ENCODE data around the gene TAS2R46. TPM values are rescaled to one million over a fixed set of nuclear protein-coding genes. Genes with fewer than 3 reads are reported as not detected.
"Not testable (repeated sequence)": the region's sequence is repeated elsewhere in the genome, so short reads cannot be mapped to it uniquely, and the experiment has no call there.

The TAS2R46 gene
- total and polyA plus RNA-seq, 7 donors = 0.04 to 0.51 (median 0.23) TPM; not detected in 3

DNA sequence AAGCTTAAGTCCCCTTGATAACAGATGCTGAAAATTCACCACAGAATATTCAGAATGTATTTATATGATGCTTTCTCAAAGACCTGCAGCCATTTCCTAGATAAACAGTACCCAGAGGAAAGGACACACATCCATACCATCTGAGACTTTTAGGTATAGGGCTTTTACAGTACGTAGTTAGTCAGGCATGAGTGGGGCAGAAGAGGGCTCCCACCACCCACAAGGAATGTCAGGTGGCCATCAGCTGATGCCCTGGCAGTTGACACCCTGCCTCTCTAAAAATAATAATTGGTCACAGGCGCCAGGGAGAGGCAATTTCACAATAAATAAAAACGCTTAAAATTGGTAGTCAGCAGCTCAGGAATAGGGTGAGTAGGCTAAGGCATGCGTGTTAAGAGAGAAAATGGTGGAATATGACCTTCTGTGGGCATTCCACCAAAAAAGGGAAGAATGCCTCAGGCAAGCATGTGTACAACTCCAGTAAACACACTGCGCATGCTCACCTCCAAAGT, 7.8 kb upstream of the TAS2R46 start:
- Histone ChIP-seq H3K4me3 (no peak overlapping the region), H3K4me1 (peaks cover 3% of the 10 kb centered on the region), H3K27ac (no peak overlapping the region), H3K36me3 (ENCODE audit: insufficient read depth in 1 of 2, low read depth in 1 of 2) (no peaks in the 10 kb centered on the region), H3K27me3 (ENCODE audit: insufficient read depth in 3 of 3, low read length in 2 of 3) (no peaks in the 10 kb centered on the region), H3K9me3 (no peaks in the 10 kb centered on the region)
- ATAC-seq (peak in 3 of 4 donors; percentile 37 to 59 (median 43)), DNase-seq (no peak)
- TF ChIP-seq, protein P1, sequence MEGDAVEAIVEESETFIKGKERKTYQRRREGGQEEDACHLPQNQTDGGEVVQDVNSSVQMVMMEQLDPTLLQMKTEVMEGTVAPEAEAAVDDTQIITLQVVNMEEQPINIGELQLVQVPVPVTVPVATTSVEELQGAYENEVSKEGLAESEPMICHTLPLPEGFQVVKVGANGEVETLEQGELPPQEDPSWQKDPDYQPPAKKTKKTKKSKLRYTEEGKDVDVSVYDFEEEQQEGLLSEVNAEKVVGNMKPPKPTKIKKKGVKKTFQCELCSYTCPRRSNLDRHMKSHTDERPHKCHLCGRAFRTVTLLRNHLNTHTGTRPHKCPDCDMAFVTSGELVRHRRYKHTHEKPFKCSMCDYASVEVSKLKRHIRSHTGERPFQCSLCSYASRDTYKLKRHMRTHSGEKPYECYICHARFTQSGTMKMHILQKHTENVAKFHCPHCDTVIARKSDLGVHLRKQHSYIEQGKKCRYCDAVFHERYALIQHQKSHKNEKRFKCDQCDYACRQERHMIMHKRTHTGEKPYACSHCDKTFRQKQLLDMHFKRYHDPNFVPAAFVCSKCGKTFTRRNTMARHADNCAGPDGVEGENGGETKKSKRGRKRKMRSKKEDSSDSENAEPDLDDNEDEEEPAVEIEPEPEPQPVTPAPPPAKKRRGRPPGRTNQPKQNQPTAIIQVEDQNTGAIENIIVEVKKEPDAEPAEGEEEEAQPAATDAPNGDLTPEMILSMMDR (IDR thresholded peaks at IDR 0.05) = no peak
- intact Hi-C loops (cut with DNase I) = loop anchor here in 1 of 2 donors (2.0 kb wide), 1 partner anchor 51 kb away; no protein-coding TSS in a partner anchor
- WGBS, 3 donors = 62 to 81% (median 74%) methylated on average over 5 of the region's 5 CpGs

DNA sequence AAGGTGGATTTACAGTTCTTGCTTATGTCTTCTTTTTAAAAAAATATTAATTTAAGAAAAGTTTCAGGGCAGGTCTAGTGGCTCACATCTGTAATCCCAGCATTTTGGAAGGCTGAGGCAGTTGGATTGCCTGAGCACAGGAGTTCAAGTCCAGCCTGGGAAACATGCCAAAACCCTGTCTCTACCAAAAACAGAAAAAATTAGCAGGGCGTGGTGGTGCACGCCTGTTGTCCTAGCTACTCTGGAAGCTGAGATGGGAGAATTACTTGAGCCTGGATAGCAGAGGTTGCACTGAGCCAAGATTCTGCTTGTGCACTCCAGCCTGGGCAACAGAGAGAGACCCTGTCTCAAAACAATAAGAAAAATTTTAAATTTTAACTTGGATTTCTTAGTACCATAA, 5.4 kb upstream of the TAS2R46 start:
- peaks cover 3% of the 10 kb centered on the region for H3K4me1 ChIP-seq

DNA sequence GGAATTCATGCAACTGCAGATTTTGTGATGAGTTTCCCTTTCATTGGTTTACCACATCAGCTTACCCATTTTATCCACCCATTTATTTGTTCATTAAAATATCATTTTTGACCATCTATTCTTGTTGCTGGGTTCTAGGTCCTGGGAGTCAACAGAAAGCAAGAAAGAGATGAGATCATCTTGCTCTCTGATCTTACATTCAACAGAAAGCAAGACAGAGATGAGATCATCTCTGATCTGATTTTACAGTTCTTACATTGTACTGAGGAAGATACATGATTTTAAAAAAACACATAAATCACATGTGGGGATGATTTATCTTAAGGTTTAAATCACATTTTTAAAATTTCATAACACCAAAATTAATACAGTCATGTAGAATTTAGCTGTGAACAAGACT, 2.3 kb downstream of the TAS2R46 start:
- Histone ChIP-seq H3K36me3 (ENCODE audit: insufficient read depth in 1 of 2, low read depth in 1 of 2) (no peaks in the 10 kb centered on the region), H3K4me1 (no peaks in the 10 kb centered on the region), H3K4me3 (no peak overlapping the region), H3K27me3 (ENCODE audit: insufficient read depth in 3 of 3, low read length in 2 of 3) (no peaks in the 10 kb centered on the region), H3K27ac (no peak overlapping the region), H3K9me3 (no peaks in the 10 kb centered on the region)
- DNase-seq (no peak), ATAC-seq (no peak)
- TF ChIP-seq, protein P1 (IDR thresholded peaks at IDR 0.05) = no peak
- intact Hi-C loops (cut with DNase I) = no loop called here

More for the DNA sequence above, 5.4 kb upstream of the TAS2R46 start:
- 5 to 50% (median 21%) methylated on average over 2 of the region's 2 CpGs for WGBS, 3 donors
- DNase-seq (no peak), ATAC-seq (peak in 3 of 4 donors; percentile 31 to 58 (median 51))
- Histone ChIP-seq H3K27me3 (ENCODE audit: insufficient read depth in 3 of 3, low read length in 2 of 3) (no peaks in the 10 kb centered on the region), H3K36me3 (ENCODE audit: insufficient read depth in 1 of 2, low read depth in 1 of 2) (no peaks in the 10 kb centered on the region), H3K4me3 (no peak overlapping the region), H3K9me3 (no peaks in the 10 kb centered on the region), H3K27ac (no peak overlapping the region)
- TF ChIP-seq, protein P1 (IDR thresholded peaks at IDR 0.05) = no peak
- intact Hi-C loops (cut with DNase I) = loop anchor here in 1 of 2 donors (2.0 kb wide), 1 partner anchor 29 kb away; no protein-coding TSS in a partner anchor

DNA sequence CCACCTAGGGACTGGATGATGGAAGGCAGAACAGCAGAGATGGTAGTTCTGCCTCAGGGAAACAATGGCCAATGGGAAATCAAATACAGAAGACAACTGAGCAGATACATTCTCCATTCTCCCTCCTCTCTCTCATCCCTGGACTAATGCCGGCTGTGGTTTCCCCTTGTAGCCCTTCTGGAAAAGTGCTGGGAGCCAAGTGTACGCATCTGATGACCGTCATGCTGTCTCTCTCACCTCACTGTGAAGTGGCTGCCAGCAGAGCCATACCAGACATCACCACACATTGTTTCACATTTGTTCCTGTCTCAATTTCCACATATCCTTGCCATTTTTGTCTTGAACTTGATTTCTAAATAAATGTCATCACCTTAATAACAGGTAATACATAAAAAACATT, 3.1 kb downstream of the TAS2R46 start:
- Histone ChIP-seq H3K4me3 (no peak overlapping the region), H3K4me1 (no peaks in the 10 kb centered on the region), H3K36me3 (ENCODE audit: insufficient read depth in 1 of 2, low read depth in 1 of 2) (no peaks in the 10 kb centered on the region), H3K27me3 (ENCODE audit: insufficient read depth in 3 of 3, low read length in 2 of 3) (no peaks in the 10 kb centered on the region), H3K27ac (no peak overlapping the region), H3K9me3 (no peaks in the 10 kb centered on the region)
- intact Hi-C loops (cut with DNase I) = no loop called here
- 66 to 89% (median 74%) methylated on average over 3 of the region's 3 CpGs for WGBS, 3 donors
- TF ChIP-seq, protein P1 (IDR thresholded peaks at IDR 0.05) = no peak
- peak in 2 of 4 donors; percentile 67 to 93 for ATAC-seq
- no peak for DNase-seq

DNA sequence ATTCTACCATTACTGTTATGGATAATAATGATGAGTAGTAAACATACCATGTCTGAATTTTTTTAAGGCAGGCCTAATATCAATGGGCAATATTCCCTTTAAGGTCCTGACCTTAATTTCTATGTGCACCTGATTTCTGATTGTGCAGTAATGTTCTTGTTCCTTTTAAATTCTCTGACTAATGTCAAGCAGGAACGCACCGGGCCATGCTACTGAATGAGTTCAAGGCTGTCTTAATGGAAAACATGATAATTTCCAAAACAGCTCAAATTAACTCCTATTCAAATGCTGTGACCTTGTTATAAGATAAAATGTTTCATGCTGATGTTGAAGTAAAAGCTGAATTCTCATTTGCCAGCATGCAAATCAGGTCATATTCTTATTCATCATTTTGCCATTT, 6.8 kb downstream of the TAS2R46 start:
- Histone ChIP-seq H3K4me3 (no peak overlapping the region), H3K9me3 (peaks cover 8% of the 10 kb centered on the region), H3K27me3 (ENCODE audit: insufficient read depth in 3 of 3, low read length in 2 of 3) (no peaks in the 10 kb centered on the region), H3K4me1 (no peaks in the 10 kb centered on the region), H3K27ac (no peak overlapping the region), H3K36me3 (ENCODE audit: insufficient read depth in 1 of 2, low read depth in 1 of 2) (no peaks in the 10 kb centered on the region)
- TF ChIP-seq, protein P1 (IDR thresholded peaks at IDR 0.05) = no peak
- intact Hi-C loops (cut with DNase I) = no loop called here
- 93 to 96% (median 95%) methylated on average over 2 of the region's 2 CpGs for WGBS, 3 donors
- DNase-seq (no peak), ATAC-seq (no peak)

DNA sequence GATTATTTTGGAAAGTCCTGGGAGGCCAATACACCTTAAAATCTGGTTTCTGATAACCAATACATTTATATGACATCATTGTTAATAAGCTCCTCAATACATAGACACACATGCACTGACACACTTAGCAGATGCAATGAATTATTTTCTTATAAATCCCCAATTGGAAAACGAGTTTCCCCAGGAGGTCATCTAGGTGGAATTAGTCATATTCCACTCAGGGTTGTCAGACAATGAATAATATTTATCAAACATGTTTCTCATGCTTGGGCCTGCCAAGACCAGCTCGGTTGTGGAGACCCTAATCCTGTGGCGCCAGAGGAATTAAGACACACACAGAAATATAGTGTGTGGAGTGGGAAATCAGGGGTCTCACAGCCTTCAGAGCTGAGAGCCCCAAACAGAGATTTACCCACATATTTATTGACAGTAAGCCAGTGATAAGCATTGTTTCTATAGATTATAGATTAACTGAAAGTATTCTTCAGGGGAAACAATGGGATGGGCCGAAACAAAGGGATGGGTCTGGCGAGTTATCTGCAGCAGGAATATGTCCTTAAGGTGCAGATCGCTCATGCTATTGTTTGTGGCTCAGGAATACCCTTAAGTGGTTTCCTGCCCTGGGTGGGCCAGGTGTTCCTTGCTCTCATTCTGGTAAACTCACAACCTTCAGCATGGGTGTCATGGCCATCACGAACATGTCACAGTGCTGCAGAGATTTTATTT, 12.1 kb downstream of the TAS2R46 start:
- H3K4me1 ChIP-seq; intact Hi-C loops (cut with DNase I); H3K9me3 ChIP-seq; ATAC-seq; DNase-seq; H3K4me3 ChIP-seq; H3K27ac ChIP-seq; H3K27me3 ChIP-seq (ENCODE audit: insufficient read depth in 3 of 3, low read length in 2 of 3): not testable (repeated sequence)
- 95 to 96% (median 96%) methylated on average over 7 of the region's 7 CpGs for WGBS, 3 donors
- H3K36me3 ChIP-seq (ENCODE audit: insufficient read depth in 1 of 2, low read depth in 1 of 2) = peaks cover 0 to 18% of the 10 kb centered on the region in 2 donors

DNA sequence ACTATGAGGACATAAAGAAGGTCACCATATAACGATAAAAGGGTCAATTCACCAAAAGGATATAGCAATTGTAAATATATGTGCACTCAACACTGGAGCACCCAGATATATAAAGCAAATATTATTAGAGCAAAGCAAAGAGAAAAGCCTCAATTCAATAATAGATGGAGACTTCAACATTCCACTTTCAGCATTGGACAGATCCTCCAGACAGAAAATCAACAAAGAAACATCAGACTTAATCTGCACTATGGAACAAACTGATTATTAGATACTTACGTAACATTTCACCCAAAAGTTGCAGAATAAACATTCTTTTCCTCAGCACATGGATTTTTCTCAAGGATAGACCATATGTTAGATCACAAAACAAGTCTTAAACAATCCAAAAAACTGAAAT, 20.7 kb downstream of the TAS2R46 start:
- ATAC-seq; H3K27me3 ChIP-seq (ENCODE audit: insufficient read depth in 3 of 3, low read length in 2 of 3); H3K4me3 ChIP-seq; intact Hi-C loops (cut with DNase I); H3K9me3 ChIP-seq; DNase-seq; H3K27ac ChIP-seq; H3K4me1 ChIP-seq: not testable (repeated sequence)
- H3K36me3 ChIP-seq (ENCODE audit: insufficient read depth in 1 of 2, low read depth in 1 of 2) = peaks cover 0 to 15% of the 10 kb centered on the region in 2 donors
- WGBS, 3 donors = 66 to 98% (median 73%) methylated on average over 2 of the region's 2 CpGs
